GM23338 (cell line): ENCODE results near the gene APIP. TPM values are rescaled to one million over a fixed set of nuclear protein-coding genes. Genes with fewer than 3 reads are reported as not detected.

Source experiments
- ATAC-seq: fragments of 200-7000 bp; cut with Tn5 transposase; 3 replicates; pipeline ENCODE4 v1.9.1; 2020
- DNase-seq: peaks from one replicate; pipeline ENCODE4 v3.0.0-alpha.2; 2015; ENCODE audit warnings: low spot score
- H2AFZ ChIP-seq: fragments of 200-600 bp; sonication (generic); 2 replicates; pipeline ENCODE4 v1.8.0; 2016; ENCODE audit warnings: antibody characterized with exemption, mild to moderate bottlenecking, moderate library complexity
- H3F3A ChIP-seq: fragments of 200-600 bp; sonication (generic); replicated peaks from 2 replicates; pipeline ENCODE4 v1.8.0; 2017; ENCODE audit warnings: antibody characterized with exemption, mixed run types, low read depth
- H3K27ac ChIP-seq: fragments of 200-600 bp; sonication (generic); 2 replicates; pipeline ENCODE4 v1.6.1; 2016; ENCODE audit warnings: low read depth
- H3K27me3 ChIP-seq: fragments of 200-600 bp; sonication (generic); 2 replicates; pipeline ENCODE4 v1.8.0; 2016; ENCODE audit warnings: mild to moderate bottlenecking, mixed run types, moderate library complexity; ENCODE audit not compliant: insufficient read depth
- H3K36me3 ChIP-seq: fragments of 200-600 bp; sonication (generic); 2 replicates; pipeline ENCODE4 v1.8.0; 2016; ENCODE audit warnings: mild to moderate bottlenecking; ENCODE audit not compliant: insufficient read depth
- H3K4me1 ChIP-seq: fragments of 200-600 bp; sonication (generic); 2 replicates; pipeline ENCODE4 v1.8.0; 2016; ENCODE audit warnings: mild to moderate bottlenecking, moderate library complexity; ENCODE audit not compliant: insufficient read depth
- H3K4me2 ChIP-seq: fragments of 200-600 bp; sonication (generic); 2 replicates; pipeline ENCODE4 v1.7.1; 2017; ENCODE audit warnings: mixed run types
- H3K4me3 ChIP-seq: fragments of 200-600 bp; sonication (generic); 2 replicates; pipeline ENCODE4 v1.6.1; 2016; ENCODE audit warnings: mixed run types
- H3K79me2 ChIP-seq: fragments of 200-600 bp; sonication (generic); replicated peaks from 2 replicates; pipeline ENCODE4 v1.8.0; 2017; ENCODE audit warnings: mild to moderate bottlenecking; ENCODE audit not compliant: insufficient read depth
- H3K9me2 ChIP-seq: fragments of 200-600 bp; sonication (generic); 2 replicates; pipeline ENCODE4 v1.8.0; 2017; ENCODE audit not compliant: insufficient read depth
- H4K20me1 ChIP-seq: fragments of 200-600 bp; sonication (generic); replicated peaks from 2 replicates; pipeline ENCODE4 v1.8.0; 2017; ENCODE audit warnings: mild to moderate bottlenecking; ENCODE audit not compliant: insufficient read depth
- H3K27ac Mint-ChIP-seq: 2 replicates; pipeline ENCODE4 v1.8.0; 2020; ENCODE audit warnings: inconsistent platforms, mild to moderate bottlenecking, moderate library complexity, mixed read lengths
- H3K27me3 Mint-ChIP-seq: 3 replicates; pipeline ENCODE4 v1.8.0; 2022; ENCODE audit warnings: low read depth, mild to moderate bottlenecking, moderate library complexity, mixed read lengths, inconsistent platforms; ENCODE audit not compliant: insufficient read depth, poor library complexity
- H3K36me3 Mint-ChIP-seq: 3 replicates; pipeline ENCODE4 v1.8.0; 2021; ENCODE audit warnings: low read depth, mild to moderate bottlenecking, inconsistent platforms, moderate library complexity, mixed read lengths
- H3K4me1 Mint-ChIP-seq: 3 replicates; pipeline ENCODE4 v1.8.0; 2020; ENCODE audit warnings: mild to moderate bottlenecking, inconsistent platforms, mixed read lengths
- H3K4me3 Mint-ChIP-seq: 3 replicates; pipeline ENCODE4 v1.8.0; 2021; ENCODE audit warnings: moderate library complexity, mild to moderate bottlenecking, inconsistent platforms, mixed read lengths
- H3K9me3 Mint-ChIP-seq: 3 replicates; pipeline ENCODE4 v1.8.0; 2020; ENCODE audit warnings: moderate library complexity, mild to moderate bottlenecking, inconsistent platforms, mixed read lengths
- ETS1 ChIP-seq: IDR thresholded peaks from 2 replicates; pipeline ENCODE4 v1.6.1; 2016; ENCODE audit warnings: antibody characterized with exemption
- EZH2phosphoT487 ChIP-seq: fragments of 200-600 bp; sonication (generic); IDR thresholded peaks from one replicate; pipeline ENCODE4 v1.8.1; 2018; ENCODE audit warnings: antibody characterized with exemption; ENCODE audit not compliant: unreplicated experiment
- JUNB ChIP-seq: IDR thresholded peaks from one replicate; pipeline ENCODE4 v1.6.1; 2016; ENCODE audit warnings: antibody characterized with exemption; ENCODE audit not compliant: unreplicated experiment
- NANOG ChIP-seq: IDR thresholded peaks from 2 replicates; pipeline ENCODE4 v1.6.1; 2016; ENCODE audit warnings: antibody characterized with exemption, borderline replicate concordance
- POLR2AphosphoS5 ChIP-seq: IDR thresholded peaks from 2 replicates; pipeline ENCODE4 v1.6.1; 2016; ENCODE audit warnings: antibody characterized with exemption, low read depth
- REST ChIP-seq: IDR thresholded peaks from one replicate; pipeline ENCODE4 v1.6.1; 2018; ENCODE audit warnings: antibody characterized with exemption; ENCODE audit not compliant: unreplicated experiment
- STAT1 ChIP-seq: IDR thresholded peaks from one replicate; pipeline ENCODE4 v1.6.1; 2016; ENCODE audit warnings: antibody characterized with exemption; ENCODE audit not compliant: unreplicated experiment
- polyA plus RNA-seq: library from polyadenylated mRNA; unstranded; fragments of >200 nt; fragmentation: Nextera tagmentation; extraction: Ambion mirVana; gene quantifications from 2 replicates; pipeline ENCODE4 v1.2.1, GENCODE V29; 2016
- total RNA-seq: library from RNA; depleted of rRNA; stranded (reverse); fragments of >200 nt; shearing (Covaris generic); gene quantifications from 2 replicates; pipeline ENCODE4 v1.2.3, GENCODE V29; 2014
- TF ChIP-seq, protein P1 (sequence below), 2 experiments: fragments of 200-600 bp in 1 of 2; sonication (generic) in 1 of 2; conservative IDR thresholded peaks; 2 replicates each; pipeline versions ENCODE4 v1.5.1 to v1.6.1; 2016 to 2017; ENCODE audit warnings: antibody characterized with exemption in 2 of 2, low read depth in 2 of 2, mild to moderate bottlenecking in 2 of 2, moderate library complexity in 1 of 2

Gene APIP
- total and polyA plus RNA-seq, 2 experiments from 2014 or later, result 35.7 to 50.3 TPM

DNA sequence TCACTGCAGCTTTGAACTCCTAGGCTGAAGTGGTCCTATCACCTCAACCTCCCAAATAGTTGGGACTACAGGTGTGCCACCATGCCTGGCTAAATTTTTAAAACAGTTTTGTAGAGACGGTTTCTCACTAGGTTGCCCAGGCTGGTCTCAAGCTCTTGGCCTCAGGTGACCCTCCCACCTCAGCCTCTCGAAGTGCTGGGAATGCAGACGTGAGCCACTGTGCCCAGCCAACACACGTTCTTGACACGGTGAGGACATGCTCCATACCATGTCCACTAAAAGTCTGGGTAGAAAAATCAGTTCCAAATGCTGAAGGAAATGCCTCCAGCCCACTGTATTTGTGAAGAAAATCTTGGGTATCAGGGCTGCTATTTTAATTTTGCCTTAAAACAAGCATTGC, 47.2 kb upstream of the APIP start (continued):
- no peak for TF ChIP-seq REST
- TF ChIP-seq POLR2AphosphoS5, result no peak
- TF ChIP-seq EZH2phosphoT487, result no peak
- no peak for TF ChIP-seq NANOG
- TF ChIP-seq STAT1, result no peak
- TF ChIP-seq JUNB, result no peak
- TF ChIP-seq ETS1, result no peak

GRCh38 chr11:34962034-34962433, 45.9 kb upstream of the APIP start:
- Histone ChIP-seq H3K4me1 (peaks cover 16% of the 10 kb centered on the region; the same call in 1 of the 2 replicates), H3K4me3 (no peak overlapping the region), H4K20me1 (no peaks in the 10 kb centered on the region), H3K9me2 (no peaks in the 10 kb centered on the region), H3K79me2 (no peaks in the 10 kb centered on the region), H2AFZ (no peak overlapping the region), H3K4me2 (no peak overlapping the region), H3K27ac (no peak overlapping the region), H3K27me3 (no peaks in the 10 kb centered on the region), H3K36me3 (no peaks in the 10 kb centered on the region), H3F3A (no peaks in the 10 kb centered on the region)
- Mint-ChIP-seq H3K27ac (no peak overlapping the region), H3K4me1 (peaks cover 6% of the 10 kb centered on the region; the same call in 2 of the 3 replicates), H3K36me3 (peaks cover 6% of the 10 kb centered on the region; the same call in 2 of the 3 replicates), H3K9me3 (no peaks in the 10 kb centered on the region), H3K4me3 (no peak overlapping the region), H3K27me3 (peaks cover 2% of the 10 kb centered on the region)
- ATAC-seq, result no peak
- TF ChIP-seq, protein P1, sequence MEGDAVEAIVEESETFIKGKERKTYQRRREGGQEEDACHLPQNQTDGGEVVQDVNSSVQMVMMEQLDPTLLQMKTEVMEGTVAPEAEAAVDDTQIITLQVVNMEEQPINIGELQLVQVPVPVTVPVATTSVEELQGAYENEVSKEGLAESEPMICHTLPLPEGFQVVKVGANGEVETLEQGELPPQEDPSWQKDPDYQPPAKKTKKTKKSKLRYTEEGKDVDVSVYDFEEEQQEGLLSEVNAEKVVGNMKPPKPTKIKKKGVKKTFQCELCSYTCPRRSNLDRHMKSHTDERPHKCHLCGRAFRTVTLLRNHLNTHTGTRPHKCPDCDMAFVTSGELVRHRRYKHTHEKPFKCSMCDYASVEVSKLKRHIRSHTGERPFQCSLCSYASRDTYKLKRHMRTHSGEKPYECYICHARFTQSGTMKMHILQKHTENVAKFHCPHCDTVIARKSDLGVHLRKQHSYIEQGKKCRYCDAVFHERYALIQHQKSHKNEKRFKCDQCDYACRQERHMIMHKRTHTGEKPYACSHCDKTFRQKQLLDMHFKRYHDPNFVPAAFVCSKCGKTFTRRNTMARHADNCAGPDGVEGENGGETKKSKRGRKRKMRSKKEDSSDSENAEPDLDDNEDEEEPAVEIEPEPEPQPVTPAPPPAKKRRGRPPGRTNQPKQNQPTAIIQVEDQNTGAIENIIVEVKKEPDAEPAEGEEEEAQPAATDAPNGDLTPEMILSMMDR (conservative IDR thresholded peaks at IDR 0.05; ENCODE audit: low read depth in 2 of 2), result no peak
- DNase-seq, result no peak
